ENCODE measurements around the gene NXNL2.
A peak's percentile ranks its signal among the peaks of the same experiment; 100 is the strongest.

Gene NXNL2
- total RNA-seq: 0 to 0.35 (median 0) reads per million in 3 donors

DNA sequence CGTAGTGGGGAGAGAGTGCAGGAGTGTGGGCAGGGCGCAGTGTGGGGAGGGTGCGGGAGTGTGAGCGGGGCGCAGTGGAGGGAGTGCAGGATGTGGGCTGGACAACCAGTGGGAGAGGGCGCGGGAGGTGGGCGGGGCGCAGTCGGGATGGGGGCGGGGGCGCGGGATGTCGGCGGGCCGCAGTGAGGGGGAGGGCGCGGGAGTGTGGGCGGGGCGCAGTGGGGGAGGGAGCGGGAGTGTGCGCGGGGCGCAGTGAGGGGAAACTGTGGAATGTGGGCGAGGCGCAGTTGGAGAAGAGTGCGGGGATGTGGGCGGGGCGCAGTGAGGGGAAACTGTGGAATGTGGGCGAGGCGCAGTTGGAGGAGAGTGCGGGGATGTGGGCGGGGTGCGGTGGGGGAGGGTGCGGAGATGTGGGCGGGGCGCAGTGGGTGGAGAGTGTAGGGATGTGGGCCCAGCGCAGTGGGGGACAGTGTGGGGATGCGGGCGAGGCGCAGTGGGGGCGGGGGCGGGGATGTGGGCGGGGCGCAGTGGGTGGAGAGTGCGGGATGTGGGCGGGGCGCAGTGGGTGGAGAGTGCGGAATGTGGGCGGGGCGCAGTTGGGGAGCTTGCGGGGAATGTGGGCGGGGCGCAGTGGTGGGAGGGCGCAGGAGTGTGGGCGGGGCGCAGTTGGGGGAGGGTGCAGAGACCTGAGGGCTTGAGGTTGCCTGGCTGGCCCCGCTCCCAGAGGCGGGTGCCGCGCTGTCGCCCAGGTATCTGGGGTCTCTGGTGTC, at the start of gene NXNL2:
NXNL2 (plus strand) TSS at position 723 of the 770 bp plus-strand sequence. CDS start 257 bp downstream, outside the sequence.
- no peak for DNase-seq
- H3K9me3 ChIP-seq (ENCODE audit: control insufficient read depth, low read length): no peaks in the 10 kb centered on the region
- H3K4me1 ChIP-seq (ENCODE audit: control insufficient read depth, insufficient read depth, low read length, poor library complexity, severe bottlenecking): peaks cover 11% of the 10 kb centered on the region
- H3K4me3 ChIP-seq (ENCODE audit: insufficient read depth, low read depth, low read length, poor library complexity, severe bottlenecking): peak within 1 kb of the TSS; percentile 46
- no peak within 1 kb of the TSS for H3K27ac ChIP-seq (ENCODE audit: insufficient read depth, low read length, poor library complexity, severe bottlenecking)
- peaks cover 3% of the 10 kb centered on the region for H3K27me3 ChIP-seq (replicated peaks; ENCODE audit: control insufficient read depth, insufficient read depth, low read length, poor library complexity, severe bottlenecking)
- no peaks in the 10 kb centered on the region for H3K36me3 ChIP-seq (ENCODE audit: control insufficient read depth, insufficient read depth, low read length)

GRCh38 chr9:88488166-88488565, 46.8 kb upstream of the NXNL2 start:
- Histone ChIP-seq H3K4me1 (ENCODE audit: control insufficient read depth, insufficient read depth, low read length, poor library complexity, severe bottlenecking) (no peaks in the 10 kb centered on the region), H3K9me3 (ENCODE audit: control insufficient read depth, low read length) (no peaks in the 10 kb centered on the region), H3K27me3 (replicated peaks; ENCODE audit: control insufficient read depth, insufficient read depth, low read length, poor library complexity, severe bottlenecking) (no peaks in the 10 kb centered on the region), H3K36me3 (ENCODE audit: control insufficient read depth, insufficient read depth, low read length) (no peaks in the 10 kb centered on the region), H3K27ac (ENCODE audit: insufficient read depth, low read length, poor library complexity, severe bottlenecking) (no peak overlapping the region), H3K4me3 (ENCODE audit: insufficient read depth, low read depth, low read length, poor library complexity, severe bottlenecking) (no peak overlapping the region)
- no peak for DNase-seq

GRCh38 chr9:88494983-88495721, 39.8 kb upstream of the NXNL2 start:
- DNase-seq: no peak
- Histone ChIP-seq H3K27me3 (replicated peaks; ENCODE audit: control insufficient read depth, insufficient read depth, low read length, poor library complexity, severe bottlenecking) (no peaks in the 10 kb centered on the region), H3K27ac (ENCODE audit: insufficient read depth, low read length, poor library complexity, severe bottlenecking) (no peak overlapping the region), H3K9me3 (ENCODE audit: control insufficient read depth, low read length) (no peaks in the 10 kb centered on the region), H3K4me1 (ENCODE audit: control insufficient read depth, insufficient read depth, low read length, poor library complexity, severe bottlenecking) (no peaks in the 10 kb centered on the region), H3K36me3 (ENCODE audit: control insufficient read depth, insufficient read depth, low read length) (no peaks in the 10 kb centered on the region), H3K4me3 (ENCODE audit: insufficient read depth, low read depth, low read length, poor library complexity, severe bottlenecking) (no peak overlapping the region)

DNA sequence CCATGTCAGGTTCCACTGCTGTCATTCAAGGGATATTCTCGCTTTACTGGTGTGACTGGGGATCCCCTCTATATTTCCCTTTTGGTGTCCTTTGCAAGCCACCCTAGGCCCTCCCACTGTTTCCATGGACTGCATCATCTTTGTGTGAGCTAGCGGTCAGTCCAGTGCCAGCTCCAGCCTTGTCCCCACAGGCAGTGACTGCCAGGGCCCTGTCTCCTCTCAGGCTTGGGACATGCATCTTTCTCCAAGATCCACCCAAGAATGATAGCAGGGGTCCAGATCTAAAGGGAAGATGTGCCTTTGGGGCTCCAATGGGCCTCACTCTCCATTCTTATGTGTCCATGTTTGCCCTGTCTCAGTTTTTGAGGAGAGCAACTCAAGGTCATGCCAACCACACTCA, 37.8 kb upstream of the NXNL2 start:
- Histone ChIP-seq H3K4me1 (ENCODE audit: control insufficient read depth, insufficient read depth, low read length, poor library complexity, severe bottlenecking) (no peaks in the 10 kb centered on the region), H3K4me3 (ENCODE audit: insufficient read depth, low read depth, low read length, poor library complexity, severe bottlenecking) (no peak overlapping the region), H3K27ac (ENCODE audit: insufficient read depth, low read length, poor library complexity, severe bottlenecking) (no peak overlapping the region)

DNA sequence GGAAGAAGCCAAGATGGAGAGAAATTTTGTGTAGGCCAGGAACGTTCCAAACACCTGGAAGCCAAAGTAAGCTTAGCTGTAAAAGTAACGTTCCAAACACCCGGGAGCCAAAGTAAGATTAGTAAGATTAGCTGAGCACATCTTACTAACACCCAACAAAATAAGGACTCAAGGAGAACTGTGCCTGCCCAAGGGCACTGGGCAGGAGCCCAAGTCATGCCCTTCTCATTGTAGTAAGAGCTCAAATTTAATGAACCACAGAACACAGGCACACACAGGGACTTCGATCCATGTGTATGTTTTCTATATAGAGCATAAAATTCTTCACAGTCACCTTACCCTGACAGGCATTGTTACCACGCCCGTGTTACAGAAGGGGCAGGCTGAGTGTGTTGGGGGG, 36.1 kb upstream of the NXNL2 start:
- Histone ChIP-seq H3K4me3 (ENCODE audit: insufficient read depth, low read depth, low read length, poor library complexity, severe bottlenecking) (no peak overlapping the region), H3K36me3 (ENCODE audit: control insufficient read depth, insufficient read depth, low read length) (no peaks in the 10 kb centered on the region), H3K9me3 (ENCODE audit: control insufficient read depth, low read length) (no peaks in the 10 kb centered on the region), H3K4me1 (ENCODE audit: control insufficient read depth, insufficient read depth, low read length, poor library complexity, severe bottlenecking) (no peaks in the 10 kb centered on the region), H3K27ac (ENCODE audit: insufficient read depth, low read length, poor library complexity, severe bottlenecking) (no peak overlapping the region), H3K27me3 (replicated peaks; ENCODE audit: control insufficient read depth, insufficient read depth, low read length, poor library complexity, severe bottlenecking) (no peaks in the 10 kb centered on the region)
- DNase-seq: no peak

More for the DNA sequence above, 37.8 kb upstream of the NXNL2 start:
- no peak for DNase-seq
- no peaks in the 10 kb centered on the region for H3K9me3 ChIP-seq (ENCODE audit: control insufficient read depth, low read length)
- H3K36me3 ChIP-seq (ENCODE audit: control insufficient read depth, insufficient read depth, low read length): no peaks in the 10 kb centered on the region
- H3K27me3 ChIP-seq (replicated peaks; ENCODE audit: control insufficient read depth, insufficient read depth, low read length, poor library complexity, severe bottlenecking): no peaks in the 10 kb centered on the region

- DNase-seq: no peak
- Histone ChIP-seq H3K27me3 (replicated peaks; ENCODE audit: control insufficient read depth, insufficient read depth, low read length, poor library complexity, severe bottlenecking) (no peaks in the 10 kb centered on the region), H3K9me3 (ENCODE audit: control insufficient read depth, low read length) (no peaks in the 10 kb centered on the region), H3K36me3 (ENCODE audit: control insufficient read depth, insufficient read depth, low read length) (no peaks in the 10 kb centered on the region), H3K27ac (ENCODE audit: insufficient read depth, low read length, poor library complexity, severe bottlenecking) (no peak overlapping the region), H3K4me3 (ENCODE audit: insufficient read depth, low read depth, low read length, poor library complexity, severe bottlenecking) (no peak overlapping the region), H3K4me1 (ENCODE audit: control insufficient read depth, insufficient read depth, low read length, poor library complexity, severe bottlenecking) (no peaks in the 10 kb centered on the region)
Observed at GRCh38 chr9:88501086-88501485, 33.9 kb upstream of the NXNL2 start.

DNA sequence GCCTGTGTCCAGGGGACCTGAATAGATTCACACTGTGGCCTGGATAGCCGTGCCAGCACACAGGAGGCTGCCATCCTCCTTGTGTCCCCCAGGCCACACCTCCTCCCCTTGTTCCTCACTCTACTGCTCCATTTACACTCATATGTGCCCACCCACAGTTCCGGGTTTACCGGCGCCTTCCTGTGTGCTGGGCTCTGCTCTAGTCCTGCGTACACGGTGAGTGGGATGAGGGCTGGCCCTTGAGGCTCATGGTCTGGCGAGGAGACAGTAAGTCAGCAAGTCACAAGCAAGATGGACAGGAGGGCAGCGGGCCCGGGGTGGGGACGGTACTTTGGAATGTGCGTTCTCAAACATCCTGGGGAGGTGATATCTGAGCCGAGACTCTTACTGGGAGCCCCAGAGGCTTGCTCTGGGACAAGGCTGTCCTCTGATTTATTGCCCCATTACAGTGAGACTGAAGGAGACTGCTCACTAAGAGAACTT, 32.4 kb upstream of the NXNL2 start:
- H3K4me3 ChIP-seq (ENCODE audit: insufficient read depth, low read depth, low read length, poor library complexity, severe bottlenecking): no peak overlapping the region
- no peaks in the 10 kb centered on the region for H3K4me1 ChIP-seq (ENCODE audit: control insufficient read depth, insufficient read depth, low read length, poor library complexity, severe bottlenecking)
- no peaks in the 10 kb centered on the region for H3K9me3 ChIP-seq (ENCODE audit: control insufficient read depth, low read length)
- no peak for DNase-seq
- H3K27me3 ChIP-seq (replicated peaks; ENCODE audit: control insufficient read depth, insufficient read depth, low read length, poor library complexity, severe bottlenecking): no peaks in the 10 kb centered on the region
- H3K27ac ChIP-seq (ENCODE audit: insufficient read depth, low read length, poor library complexity, severe bottlenecking): no peak overlapping the region
- no peaks in the 10 kb centered on the region for H3K36me3 ChIP-seq (ENCODE audit: control insufficient read depth, insufficient read depth, low read length)

DNA sequence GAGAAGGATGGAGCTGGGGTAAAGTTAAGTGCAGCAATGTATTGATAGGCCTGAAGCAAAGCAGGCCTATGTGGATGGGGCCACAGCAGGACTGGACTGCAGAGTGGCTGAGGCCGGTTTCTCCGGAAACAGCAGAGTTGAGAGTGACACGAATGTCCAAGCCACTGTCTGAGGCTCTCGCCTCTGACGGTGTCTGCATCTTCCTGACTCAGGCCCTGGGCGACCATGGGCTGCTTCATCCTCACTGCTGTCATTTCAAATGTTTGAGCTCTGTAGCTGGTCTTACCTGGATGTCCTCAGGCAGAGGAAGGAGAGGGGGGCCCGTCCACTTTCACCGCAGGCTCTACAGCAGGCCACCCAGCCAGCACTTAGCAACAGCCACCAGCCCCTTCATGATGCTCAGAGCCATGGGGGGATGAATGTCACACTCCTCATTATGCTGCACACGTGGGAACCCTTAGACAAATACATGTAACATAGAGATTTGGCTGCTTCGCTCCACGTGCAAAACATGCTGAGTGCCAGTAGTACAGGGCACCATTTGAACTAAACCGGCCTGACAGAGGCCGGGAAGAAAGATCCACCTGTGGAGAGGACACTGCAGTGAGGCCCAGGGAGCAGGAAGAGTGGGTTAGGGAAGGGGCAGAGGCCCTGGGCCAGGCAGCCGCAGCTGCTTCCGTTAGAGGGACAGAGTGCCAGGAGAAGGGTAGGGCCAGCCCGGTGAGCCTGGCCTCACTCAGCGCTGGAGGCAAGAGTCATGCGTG, 31.7 kb upstream of the NXNL2 start:
- Histone ChIP-seq H3K4me3 (ENCODE audit: insufficient read depth, low read depth, low read length, poor library complexity, severe bottlenecking) (no peak overlapping the region), H3K36me3 (ENCODE audit: control insufficient read depth, insufficient read depth, low read length) (no peaks in the 10 kb centered on the region), H3K27me3 (replicated peaks; ENCODE audit: control insufficient read depth, insufficient read depth, low read length, poor library complexity, severe bottlenecking) (no peaks in the 10 kb centered on the region), H3K4me1 (ENCODE audit: control insufficient read depth, insufficient read depth, low read length, poor library complexity, severe bottlenecking) (no peaks in the 10 kb centered on the region), H3K9me3 (ENCODE audit: control insufficient read depth, low read length) (no peaks in the 10 kb centered on the region), H3K27ac (ENCODE audit: insufficient read depth, low read length, poor library complexity, severe bottlenecking) (no peak overlapping the region)
- DNase-seq: no peak

GRCh38 chr9:88503845-88504764, 30.9 kb upstream of the NXNL2 start:
- Histone ChIP-seq H3K4me3 (ENCODE audit: insufficient read depth, low read depth, low read length, poor library complexity, severe bottlenecking) (no peak overlapping the region), H3K36me3 (ENCODE audit: control insufficient read depth, insufficient read depth, low read length) (no peaks in the 10 kb centered on the region), H3K27me3 (replicated peaks; ENCODE audit: control insufficient read depth, insufficient read depth, low read length, poor library complexity, severe bottlenecking) (no peaks in the 10 kb centered on the region), H3K27ac (ENCODE audit: insufficient read depth, low read length, poor library complexity, severe bottlenecking) (no peak overlapping the region), H3K4me1 (ENCODE audit: control insufficient read depth, insufficient read depth, low read length, poor library complexity, severe bottlenecking) (no peaks in the 10 kb centered on the region), H3K9me3 (ENCODE audit: control insufficient read depth, low read length) (no peaks in the 10 kb centered on the region)
- no peak for DNase-seq
